Mesenchymal stem cell (in vitro differentiated cells and primary cell): ENCODE data around the gene NCL.

Experiments used
- DNase-seq: peaks from one replicate; pipeline ENCODE4 v3.0.0-alpha.2; 2013
- H2AFZ ChIP-seq: one replicate; pipeline ENCODE4 v1.6.1; 2013; ENCODE audit warnings: low read depth, mild to moderate bottlenecking, control low read depth, inconsistent platforms, low read length, moderate library complexity
- H2AK5ac ChIP-seq: 2 replicates; pipeline ENCODE4 v1.6.1; 2013; ENCODE audit warnings: low read length, moderate library complexity, mild to moderate bottlenecking, inconsistent platforms; ENCODE audit not compliant: severe bottlenecking
- H2BK120ac ChIP-seq: one replicate; pipeline ENCODE4 v1.6.1; 2013; ENCODE audit warnings: low read depth, mild to moderate bottlenecking, inconsistent platforms, low read length, moderate library complexity
- H2BK12ac ChIP-seq, 2 experiments: one replicate each; pipeline ENCODE4 v1.6.1; 2013; ENCODE audit warnings: inconsistent platforms in 2 of 2, low read length in 2 of 2, mild to moderate bottlenecking in 2 of 2, moderate library complexity in 2 of 2, control low read depth in 1 of 2
- H2BK15ac ChIP-seq: one replicate; pipeline ENCODE4 v1.6.1; 2013; ENCODE audit warnings: mild to moderate bottlenecking, low read depth, inconsistent platforms; ENCODE audit not compliant: poor library complexity, severe bottlenecking
- H2BK5ac ChIP-seq: 2 replicates; pipeline ENCODE4 v1.6.1; 2013; ENCODE audit warnings: low read depth, mild to moderate bottlenecking, low read length, control low read depth, inconsistent platforms; ENCODE audit not compliant: poor library complexity, severe bottlenecking
- H3K14ac ChIP-seq, 2 experiments: one replicate each; pipeline ENCODE4 v1.6.1; 2013; ENCODE audit warnings: inconsistent platforms in 2 of 2, low read length in 2 of 2, control low read depth in 1 of 2, mild to moderate bottlenecking in 1 of 2, moderate library complexity in 1 of 2
- H3K18ac ChIP-seq, 2 experiments: one replicate each; pipeline ENCODE4 v1.6.1; 2013; ENCODE audit warnings: inconsistent platforms in 2 of 2, low read length in 2 of 2, control low read depth in 1 of 2, low read depth in 1 of 2, mild to moderate bottlenecking in 1 of 2
- H3K23ac ChIP-seq, 2 experiments: one replicate each; pipeline ENCODE4 v1.6.1; 2013; ENCODE audit warnings: inconsistent platforms in 2 of 2, low read length in 2 of 2, mild to moderate bottlenecking in 2 of 2, moderate library complexity in 2 of 2, control low read depth in 1 of 2
- H3K27ac ChIP-seq: 2 replicates; pipeline ENCODE4 v1.5.1; 2013; ENCODE audit warnings: mild to moderate bottlenecking, moderate library complexity, low read length, control low read depth, inconsistent platforms; ENCODE audit not compliant: poor library complexity, severe bottlenecking
- H3K27me3 ChIP-seq, 2 experiments: 2 replicates each; pipeline versions ENCODE4 v1.6.1 to v1.7.0; 2013; ENCODE audit warnings: low read length in 2 of 2, mild to moderate bottlenecking in 2 of 2, moderate library complexity in 2 of 2, control low read depth in 1 of 2, inconsistent platforms in 1 of 2; ENCODE audit not compliant: control insufficient read depth in 1 of 2, insufficient read depth in 1 of 2
- H3K36me3 ChIP-seq, 2 experiments: 2 replicates each; pipeline versions ENCODE4 v1.6.1 to v1.7.0; 2013; ENCODE audit warnings: low read length in 2 of 2, control low read depth in 1 of 2, inconsistent platforms in 1 of 2, low read depth in 1 of 2, mild to moderate bottlenecking in 1 of 2; ENCODE audit not compliant: insufficient read depth in 2 of 2, control insufficient read depth in 1 of 2
- H3K4ac ChIP-seq, 2 experiments: one replicate each; pipeline ENCODE4 v1.6.1; 2013; ENCODE audit warnings: inconsistent platforms in 2 of 2, low read length in 2 of 2, mild to moderate bottlenecking in 2 of 2, moderate library complexity in 2 of 2, control low read depth in 1 of 2, low read depth in 1 of 2
- H3K4me1 ChIP-seq: 2 replicates; pipeline ENCODE4 v1.6.1; 2013; ENCODE audit warnings: low read depth, low read length, control low read depth; ENCODE audit not compliant: control insufficient read depth, insufficient read depth
- H3K4me2 ChIP-seq: 2 replicates; pipeline ENCODE4 v1.6.1; 2013; ENCODE audit warnings: low read length, mild to moderate bottlenecking, inconsistent platforms; ENCODE audit not compliant: poor library complexity, severe bottlenecking
- H3K4me3 ChIP-seq, 2 experiments: 2 replicates each; pipeline versions ENCODE4 v1.5.1 to v1.7.0; 2013; ENCODE audit warnings: low read length in 2 of 2, mild to moderate bottlenecking in 2 of 2, control low read depth in 1 of 2, low read depth in 1 of 2; ENCODE audit not compliant: insufficient read depth in 1 of 2
- H3K79me1 ChIP-seq: replicated peaks from 2 replicates; pipeline ENCODE4 v1.6.1; 2013; ENCODE audit warnings: mild to moderate bottlenecking, control low read depth, low read length, inconsistent platforms; ENCODE audit not compliant: poor library complexity, severe bottlenecking
- H3K9ac ChIP-seq: 2 replicates; pipeline ENCODE4 v1.7.0; 2013; ENCODE audit warnings: mild to moderate bottlenecking, low read length, moderate library complexity
- H3K9me3 ChIP-seq: 2 replicates; pipeline ENCODE4 v1.7.0; 2013; ENCODE audit warnings: mild to moderate bottlenecking, low read length; ENCODE audit not compliant: control insufficient read depth
- H4K8ac ChIP-seq: one replicate; pipeline ENCODE4 v1.6.1; 2013; ENCODE audit warnings: inconsistent platforms, mild to moderate bottlenecking, low read length, moderate library complexity
- H4K91ac ChIP-seq: one replicate; pipeline ENCODE4 v1.6.1; 2013; ENCODE audit warnings: mild to moderate bottlenecking, low read length, inconsistent platforms
- WGBS: methylation state at CpG from one replicate; pipeline ENCODE4 v1.1.7; 2013; ENCODE audit warnings: mixed read lengths; 5-methylcytosine and 5-hydroxymethylcytosine counted together

The NCL gene

DNA sequence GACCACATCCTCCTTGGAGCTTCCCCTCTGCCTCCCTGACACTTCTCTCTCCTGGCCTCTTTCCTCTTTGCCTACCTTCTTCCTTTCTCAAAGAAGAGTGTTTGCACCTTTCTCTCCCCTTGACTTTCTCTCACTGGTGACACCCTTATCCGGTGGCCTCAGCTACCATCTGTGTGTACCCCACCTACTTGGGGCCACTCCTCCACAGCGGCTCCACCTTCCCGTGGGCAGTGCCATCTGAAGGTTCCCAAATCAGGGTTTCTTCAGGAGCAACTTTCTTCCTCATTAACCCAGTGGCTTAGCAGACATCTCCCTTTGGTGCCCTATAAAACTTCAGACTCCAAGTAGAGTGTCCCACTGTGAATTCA lies 5.3 kb upstream of the NCL start:
- no peak overlapping the region for H3K9ac ChIP-seq
- no peak overlapping the region for H2BK12ac ChIP-seq
- H4K91ac ChIP-seq = no peak overlapping the region

DNA sequence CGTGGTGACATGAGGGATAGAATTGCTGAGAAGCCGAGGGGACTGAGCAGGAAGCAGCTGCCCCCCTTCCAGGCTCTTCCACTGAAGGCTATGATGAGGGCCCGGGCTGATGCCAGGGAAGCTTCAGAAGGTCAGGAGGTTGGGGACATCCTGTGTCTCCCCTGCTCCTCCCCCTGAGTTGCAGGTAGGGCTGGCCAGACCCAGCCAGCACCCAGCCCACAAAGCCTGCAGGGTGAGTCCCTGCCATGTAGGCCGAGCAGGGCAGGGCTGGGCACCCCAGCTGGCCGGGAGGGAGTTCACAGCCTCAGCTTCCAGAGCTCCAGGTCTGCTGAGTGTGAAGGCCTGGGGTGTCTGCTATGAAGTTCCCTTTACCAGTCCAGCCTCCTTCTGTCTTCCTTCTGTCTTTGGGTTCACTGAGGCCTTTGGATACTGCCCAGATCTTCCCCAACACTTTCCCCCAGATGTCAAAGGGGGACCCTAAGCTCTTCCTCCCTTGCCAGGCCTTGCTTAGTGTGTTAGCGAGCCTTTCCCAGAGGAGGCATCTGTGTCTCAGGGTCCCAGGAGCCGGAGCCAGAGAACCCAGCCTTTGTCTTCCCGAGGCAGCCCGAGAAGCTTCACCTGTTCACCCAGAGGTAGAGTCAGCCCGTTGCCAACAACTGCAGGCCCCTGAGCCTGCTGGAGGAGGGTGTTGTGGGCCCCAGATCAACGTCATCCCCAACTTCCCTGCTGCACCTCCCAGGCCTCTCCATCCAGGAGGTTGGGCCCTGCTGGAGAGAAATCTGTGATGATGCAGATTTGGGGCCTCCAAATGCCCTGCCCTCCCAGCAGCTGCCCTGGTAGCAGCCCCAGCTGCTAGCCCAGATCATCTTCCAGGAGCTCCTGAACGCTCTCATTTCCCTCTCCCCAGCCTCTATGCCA lies 3.6 kb upstream of the NCL start:
- H3K4me3 ChIP-seq = no peak overlapping the region
- no peak overlapping the region for H2BK120ac ChIP-seq
- H3K36me3 ChIP-seq = peaks cover 0 to 3% of the 10 kb centered on the region in 2 experiments
- no peak overlapping the region for H4K8ac ChIP-seq
- no peak overlapping the region for H2BK15ac ChIP-seq
- 88% methylated on average over 11 of the region's 12 CpGs for WGBS
- H3K9ac ChIP-seq = no peak overlapping the region
- H3K79me1 ChIP-seq = no peaks in the 10 kb centered on the region
- peaks cover 0 to 9% of the 10 kb centered on the region in 2 experiments for H3K27me3 ChIP-seq
- peaks cover 5% of the 10 kb centered on the region for H3K4me1 ChIP-seq
- no peak for DNase-seq
- H2AFZ ChIP-seq = no peak overlapping the region
- H3K4ac ChIP-seq = no peak overlapping the region
- H2AK5ac ChIP-seq = no peak overlapping the region
- H3K18ac ChIP-seq = no peak overlapping the region
- H3K23ac ChIP-seq = no peak overlapping the region
- no peak overlapping the region for H3K4me2 ChIP-seq
- H4K91ac ChIP-seq = no peak overlapping the region
- H3K9me3 ChIP-seq = no peaks in the 10 kb centered on the region
- H3K14ac ChIP-seq = no peak overlapping the region
- H3K27ac ChIP-seq = no peak overlapping the region
- no peak overlapping the region for H2BK5ac ChIP-seq
- no peak overlapping the region for H2BK12ac ChIP-seq

More for the DNA sequence above, 5.3 kb upstream of the NCL start:
- Histone ChIP-seq H2BK15ac (no peak overlapping the region), H3K9me3 (no peaks in the 10 kb centered on the region), H3K4me3 (no peak overlapping the region), H2BK5ac (no peak overlapping the region), H3K4me1 (peaks cover 5% of the 10 kb centered on the region), H3K4ac (no peak overlapping the region), H2AFZ (no peak overlapping the region), H2BK120ac (no peak overlapping the region), H3K27me3 (peaks cover 0 to 9% of the 10 kb centered on the region in 2 experiments), H3K79me1 (no peaks in the 10 kb centered on the region), H3K23ac (no peak overlapping the region), H4K8ac (no peak overlapping the region), H3K4me2 (no peak overlapping the region), H3K36me3 (no peaks in the 10 kb centered on the region), H2AK5ac (no peak overlapping the region), H3K18ac (no peak overlapping the region), H3K27ac (no peak overlapping the region), H3K14ac (no peak overlapping the region)
- 91% methylated on average over 3 of the region's 3 CpGs for WGBS
- no peak for DNase-seq

DNA sequence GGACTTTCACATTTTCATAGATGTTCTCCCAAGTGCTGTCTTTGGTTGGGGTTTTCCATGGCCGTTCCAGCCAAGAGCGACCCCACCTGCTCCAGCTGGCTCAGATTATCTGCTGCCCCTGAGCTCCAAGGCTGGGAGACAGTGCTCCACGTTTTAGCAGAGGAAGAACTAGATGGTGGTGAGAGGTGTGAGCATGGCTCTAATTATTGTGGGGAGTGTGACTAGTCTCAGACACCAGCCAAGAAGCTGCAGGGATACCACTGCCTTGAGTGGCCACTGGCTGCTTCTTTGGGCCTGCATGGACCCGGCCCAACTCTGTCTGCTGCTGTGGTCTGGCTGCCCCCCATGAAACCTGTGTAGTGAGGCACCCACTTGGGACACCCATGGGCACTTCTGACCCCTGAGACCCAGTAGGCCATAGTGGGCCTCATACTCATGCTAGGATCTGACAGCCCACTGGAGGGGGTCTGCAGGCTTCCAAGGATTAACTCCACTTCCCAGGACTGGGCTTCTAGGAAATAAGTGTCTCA lies 2.8 kb upstream of the NCL start:
- Histone ChIP-seq H2AFZ (no peak overlapping the region), H3K4me2 (no peak overlapping the region), H4K8ac (no peak overlapping the region), H2AK5ac (no peak overlapping the region), H3K9ac (no peak overlapping the region), H3K14ac (no peak overlapping the region), H4K91ac (no peak overlapping the region), H3K4ac (peak overlapping the region in 1 of 2 experiments; percentile 64), H2BK5ac (no peak overlapping the region), H3K4me1 (peaks cover 5% of the 10 kb centered on the region), H3K27ac (no peak overlapping the region), H3K36me3 (peaks cover 0 to 11% of the 10 kb centered on the region in 2 experiments), H3K27me3 (peaks cover 0 to 4% of the 10 kb centered on the region in 2 experiments), H2BK120ac (no peak overlapping the region), H2BK15ac (no peak overlapping the region), H3K9me3 (no peaks in the 10 kb centered on the region), H3K18ac (no peak overlapping the region), H3K79me1 (no peaks in the 10 kb centered on the region), H2BK12ac (no peak overlapping the region), H3K23ac (peak overlapping the region in 1 of 2 experiments; percentile 42), H3K4me3 (no peak overlapping the region)
- WGBS = 96% methylated on average over 4 of the region's 4 CpGs
- no peak for DNase-seq
